Putamen (tissue), 1 donor: ENCODE data around the gene GID8.
"Not testable (repeated sequence)": the region's sequence is repeated elsewhere in the genome, so short reads cannot be mapped to it uniquely, and the experiment has no call there.

Source experiments
- DNase-seq: peaks from one replicate; pipeline ENCODE4 v3.0.0-alpha.2; 2016; ENCODE audit warnings: low spot score

Gene GID8

DNA sequence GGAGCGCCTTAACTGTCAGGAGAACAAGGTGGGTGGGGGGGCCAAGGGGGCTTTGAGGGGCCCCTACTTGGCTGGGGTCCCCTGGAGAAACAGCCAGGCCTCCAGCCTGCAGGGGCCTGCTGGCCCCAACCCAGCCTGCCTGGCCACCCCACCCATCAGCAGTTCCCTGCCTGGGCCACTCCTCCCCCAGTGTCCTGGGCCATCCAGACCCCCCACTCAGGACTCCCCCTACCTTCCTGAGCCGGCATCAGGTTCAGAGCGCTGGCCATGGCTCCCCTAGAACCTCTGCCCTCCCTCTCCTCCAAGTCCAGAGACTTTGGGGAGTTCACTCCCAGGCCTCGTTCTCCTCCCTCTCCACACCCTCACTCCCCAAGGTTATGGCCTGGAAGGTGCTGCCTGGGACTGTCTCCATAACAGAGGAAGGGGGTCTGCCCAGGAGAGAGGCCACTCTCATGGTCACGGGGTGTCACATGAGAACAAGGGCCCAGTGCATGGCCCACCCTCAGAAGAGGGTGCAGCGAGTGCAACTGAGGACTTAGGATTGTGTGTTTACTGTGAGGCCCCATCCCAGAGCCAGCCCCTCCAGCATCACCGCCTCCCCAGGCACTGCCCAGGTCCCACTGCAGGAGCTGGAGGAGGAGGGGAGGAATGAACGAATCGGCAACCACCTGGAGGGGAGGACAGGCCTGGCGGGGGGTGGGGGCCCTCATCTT lies 20.6 kb downstream of the GID8 start:
- no peak for DNase-seq

DNA sequence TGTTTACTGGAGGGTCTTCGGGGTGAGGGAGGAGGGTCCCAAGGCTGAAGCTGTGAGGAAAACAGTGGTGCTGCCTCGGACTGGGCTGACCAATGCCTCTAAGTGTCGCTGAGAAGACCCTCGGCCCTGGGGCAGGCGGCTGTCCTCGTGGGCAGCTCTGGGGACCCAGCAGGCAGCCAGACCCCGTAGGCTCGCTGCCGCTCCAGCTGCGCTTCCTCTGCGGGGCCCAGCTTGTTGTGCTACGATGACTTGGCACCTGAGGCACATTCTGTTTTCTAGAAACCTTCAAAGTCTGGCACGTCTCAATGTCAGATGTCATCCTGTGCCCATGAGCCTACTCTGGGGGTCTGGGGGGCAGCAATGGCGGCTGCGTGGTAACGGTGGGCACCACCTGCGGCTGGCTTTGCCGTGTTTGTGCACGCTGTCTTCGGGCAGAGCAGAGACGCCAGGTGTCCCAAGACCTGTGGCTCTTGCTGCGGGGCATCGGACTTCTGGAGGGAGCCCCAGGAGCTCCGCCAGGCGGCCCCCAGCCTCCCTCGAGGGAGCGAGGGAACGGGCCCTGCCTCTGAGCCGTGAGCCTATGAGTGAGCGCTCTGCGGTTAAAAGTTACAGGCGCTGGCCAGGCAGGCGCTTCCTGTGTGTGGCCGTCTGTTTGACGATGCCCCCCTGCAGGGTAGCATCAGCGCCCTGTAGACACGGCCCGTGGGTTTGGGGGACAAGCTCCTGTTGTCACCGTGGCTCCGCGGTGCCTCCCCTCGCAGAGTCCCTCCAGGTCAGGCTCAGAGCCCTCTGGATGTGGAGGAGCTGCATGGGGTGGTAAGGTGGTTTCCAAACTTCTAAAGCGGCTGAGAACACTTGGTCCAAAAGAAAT lies 21.4 kb downstream of the GID8 start:
- no peak for DNase-seq

DNA sequence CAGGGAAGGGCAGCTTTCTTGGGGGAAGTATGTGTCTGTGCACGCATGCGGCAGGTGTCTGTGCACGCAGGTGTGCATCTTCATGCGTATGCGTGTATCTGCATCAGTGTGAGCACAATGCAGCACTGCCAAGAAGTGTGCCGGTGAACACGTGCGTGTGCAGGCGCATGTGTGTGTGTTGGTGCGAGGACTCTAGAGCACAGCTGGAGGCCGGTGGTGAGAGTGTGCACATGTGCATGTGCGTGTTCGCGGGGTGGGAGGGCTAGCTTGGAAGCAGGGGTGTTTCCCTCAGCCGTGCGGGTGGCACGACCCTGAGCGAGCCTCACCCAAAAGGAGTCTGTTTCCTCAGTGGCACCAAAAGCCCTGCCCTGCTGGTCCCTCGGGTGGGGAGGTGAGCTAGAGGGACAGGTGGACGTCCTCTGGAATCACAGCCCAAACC lies 22.1 kb downstream of the GID8 start:
- no peak for DNase-seq

DNA sequence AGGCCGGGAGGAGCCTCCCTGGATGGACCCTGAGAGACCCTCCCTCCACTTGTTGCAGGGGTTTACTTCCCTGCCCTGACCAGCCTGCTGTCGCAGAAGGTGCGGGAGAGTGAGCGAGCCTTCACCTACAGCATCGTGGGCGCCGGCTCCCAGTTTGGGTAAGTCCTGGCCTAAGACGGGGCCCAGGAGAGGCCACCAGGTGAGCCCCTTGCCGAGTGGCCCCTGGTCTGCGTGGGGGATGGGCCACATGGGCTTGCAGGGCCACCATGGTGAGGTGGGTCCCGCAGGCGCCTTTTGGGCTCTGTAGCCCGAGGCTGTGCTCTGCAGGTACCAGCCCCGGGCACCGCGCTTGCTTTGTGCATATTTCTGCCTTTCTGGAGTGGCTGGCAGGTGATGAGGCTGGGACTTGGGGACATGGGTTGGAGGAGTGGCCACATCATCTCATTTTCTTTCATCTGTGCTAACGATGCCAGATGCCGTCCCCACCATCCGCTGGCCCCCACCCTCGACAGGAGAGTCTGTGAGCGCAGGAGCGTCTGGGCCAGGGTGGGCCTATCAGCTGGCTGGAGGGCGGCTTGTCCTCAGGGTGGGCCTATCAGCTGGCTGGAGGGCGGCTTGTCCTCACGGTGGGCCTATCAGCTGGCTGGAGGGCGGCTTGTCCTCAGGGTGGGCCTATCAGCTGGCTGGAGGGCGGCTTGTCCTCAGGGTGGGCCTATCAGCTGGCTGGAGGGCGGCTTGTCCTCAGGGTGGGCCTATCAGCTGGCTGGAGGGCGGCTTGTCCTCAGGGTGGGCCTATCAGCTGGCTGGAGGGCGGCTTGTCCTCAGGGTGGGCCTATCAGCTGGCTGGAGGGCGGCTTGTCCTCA lies 22.7 kb downstream of the GID8 start:
- not testable (repeated sequence) for DNase-seq

GRCh38 chr20:62961310-62961783 lies 23.4 kb downstream of the GID8 start:
- DNase-seq: no peak

DNA sequence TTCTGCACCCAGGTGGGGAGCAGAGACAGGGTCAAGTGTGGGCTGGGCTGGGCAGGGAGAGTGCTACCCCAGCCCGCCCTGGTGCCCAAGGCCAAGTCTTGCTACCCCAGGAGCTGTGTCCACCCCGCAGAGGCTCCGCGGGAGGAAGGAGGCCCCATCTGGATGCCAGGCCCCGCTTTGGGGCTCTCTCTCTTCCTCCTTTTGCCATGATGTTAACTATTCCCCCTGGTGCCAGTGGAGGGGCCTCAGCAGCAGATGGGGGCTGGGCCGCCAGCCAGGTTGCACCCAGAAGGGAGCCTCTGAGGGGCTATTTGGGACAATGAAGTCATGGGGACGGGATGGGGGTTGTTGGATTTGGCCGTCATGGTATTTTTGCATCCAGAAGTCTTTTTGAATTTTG lies 23.9 kb downstream of the GID8 start:
- no peak for DNase-seq

- DNase-seq: no peak
Measured at GRCh38 chr20:62962221-62962879, 24.4 kb downstream of the GID8 start.

DNA sequence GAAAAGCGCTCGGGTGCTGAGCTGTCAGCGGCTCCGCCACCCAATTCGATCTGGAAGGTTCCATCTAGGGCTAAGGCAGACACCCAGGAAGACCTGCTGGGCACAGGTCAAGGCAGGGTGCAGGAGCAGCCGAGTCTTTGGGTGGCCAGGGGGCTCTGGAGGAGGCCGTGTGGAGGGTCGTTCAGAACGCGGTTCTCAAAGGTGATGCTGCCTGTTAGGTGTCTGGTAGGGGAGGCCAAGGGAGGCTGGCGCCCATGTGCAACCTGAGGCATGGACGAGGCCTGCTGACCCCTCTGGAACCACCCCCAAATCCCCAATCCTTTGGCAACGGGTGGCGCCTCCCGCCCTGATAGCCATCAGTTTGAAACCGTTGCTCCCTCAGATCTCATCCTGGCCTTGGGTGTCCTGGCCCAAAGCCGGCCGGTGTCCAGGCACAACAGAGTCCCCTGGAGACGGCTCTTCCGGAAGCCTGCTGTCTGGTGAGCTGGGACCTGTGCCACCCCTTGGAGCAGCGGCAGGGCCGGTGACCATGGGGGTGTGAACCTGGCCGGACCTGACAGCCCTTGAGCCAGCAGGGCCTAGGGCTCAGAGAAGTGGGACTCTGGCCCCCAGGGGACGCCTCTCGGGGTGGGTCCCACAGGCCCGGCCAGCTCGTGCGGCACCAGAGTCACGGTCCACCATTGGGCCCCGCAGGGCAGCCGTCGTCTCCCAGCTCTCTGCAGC lies 25.1 kb downstream of the GID8 start:
- no peak for DNase-seq

GRCh38 chr20:62963614-62964397 lies 25.9 kb downstream of the GID8 start:
- no peak for DNase-seq

DNA sequence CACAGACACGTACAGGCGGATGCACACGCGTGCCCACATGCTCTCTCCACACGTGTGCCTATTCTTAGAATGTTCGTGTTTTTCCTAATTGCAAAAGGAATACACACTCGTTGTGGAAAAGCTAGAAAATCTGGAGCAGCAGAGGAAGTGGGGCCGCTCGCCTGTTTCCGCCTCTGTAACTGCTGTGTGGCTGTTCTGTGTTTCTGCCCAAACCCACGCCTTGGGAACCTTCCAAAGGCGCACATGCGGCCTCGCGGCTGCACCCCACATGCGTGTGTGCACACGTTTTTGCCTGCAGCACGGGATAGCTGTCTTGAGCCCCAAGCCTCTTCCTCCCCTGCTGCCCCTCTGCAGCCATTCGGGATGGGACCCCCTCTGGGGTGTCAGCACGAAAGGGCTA lies 26.8 kb downstream of the GID8 start:
- no peak for DNase-seq

DNA sequence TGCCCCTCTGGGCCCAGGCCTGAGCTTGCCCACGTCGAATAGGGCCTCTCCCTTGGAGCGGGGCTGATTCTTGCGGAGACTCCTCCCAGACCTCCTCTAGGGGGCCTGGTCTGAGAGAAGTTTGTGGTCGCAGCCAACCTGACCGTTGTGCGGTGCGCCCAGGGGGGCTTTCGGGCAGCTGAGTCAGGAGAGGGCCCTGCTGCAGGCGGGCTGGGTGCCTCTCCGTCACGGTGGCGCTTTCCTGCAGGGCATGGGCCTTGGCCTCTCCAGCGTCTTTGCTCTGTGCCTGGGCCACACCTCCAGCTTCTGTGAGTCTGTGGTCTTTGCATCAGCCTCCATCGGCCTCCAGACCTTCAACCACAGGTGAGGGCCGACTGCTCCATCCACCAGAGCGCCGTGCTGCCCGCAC lies 27.4 kb downstream of the GID8 start:
- DNase-seq: no peak

DNA sequence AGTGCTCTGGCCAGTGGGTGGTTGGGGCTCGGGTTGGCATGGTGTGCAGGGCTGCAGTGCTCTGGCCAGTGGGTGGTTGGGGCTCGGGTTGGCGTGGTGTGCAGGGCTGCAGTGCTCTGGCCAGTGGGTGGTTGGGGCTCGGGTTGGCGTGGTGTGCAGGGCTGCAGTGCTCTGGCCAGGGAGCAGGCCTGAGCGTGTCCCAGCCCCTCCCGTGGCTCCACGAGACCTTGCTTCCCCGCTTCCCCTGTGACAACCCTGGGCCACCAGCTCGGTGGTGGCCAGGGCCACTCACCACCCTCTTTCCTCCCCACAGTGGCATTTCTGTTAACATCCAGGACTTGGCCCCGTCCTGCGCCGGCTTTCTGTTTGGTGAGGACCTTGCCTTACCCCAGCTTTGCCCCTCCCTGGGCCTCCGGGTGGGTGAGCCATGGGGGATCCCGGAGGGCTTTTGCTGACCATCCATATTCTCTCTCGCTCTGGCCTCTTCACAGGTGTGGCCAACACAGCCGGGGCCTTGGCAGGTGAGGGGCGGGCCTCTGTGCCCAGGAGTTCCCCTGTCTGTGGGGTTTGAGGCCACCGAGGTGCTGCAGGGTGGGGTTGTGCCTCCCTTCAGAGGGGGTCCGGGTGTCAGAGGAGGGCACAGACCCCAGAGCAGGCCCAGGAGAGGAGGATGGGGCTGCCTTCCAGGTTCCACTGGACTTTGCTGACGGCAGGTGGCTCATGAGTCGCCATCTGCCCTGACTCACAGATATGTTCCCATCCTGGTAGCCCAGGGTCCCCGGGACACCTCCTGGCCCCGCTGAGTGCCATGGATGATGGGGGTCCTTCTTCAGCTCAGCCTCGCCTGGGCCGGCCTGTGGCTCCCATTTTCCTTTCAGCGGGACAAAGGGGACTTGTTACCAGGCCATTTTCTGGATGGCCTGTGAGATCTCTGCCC lies 28.5 kb downstream of the GID8 start:
- no peak for DNase-seq

- no peak for DNase-seq
Measured at GRCh38 chr20:62967149-62967501, 29.2 kb downstream of the GID8 start.

- no peak for DNase-seq
Measured at GRCh38 chr20:62967628-62968351, 29.8 kb downstream of the GID8 start.

- DNase-seq: no peak
Measured at GRCh38 chr20:62968378-62969178, 30.6 kb downstream of the GID8 start.

DNA sequence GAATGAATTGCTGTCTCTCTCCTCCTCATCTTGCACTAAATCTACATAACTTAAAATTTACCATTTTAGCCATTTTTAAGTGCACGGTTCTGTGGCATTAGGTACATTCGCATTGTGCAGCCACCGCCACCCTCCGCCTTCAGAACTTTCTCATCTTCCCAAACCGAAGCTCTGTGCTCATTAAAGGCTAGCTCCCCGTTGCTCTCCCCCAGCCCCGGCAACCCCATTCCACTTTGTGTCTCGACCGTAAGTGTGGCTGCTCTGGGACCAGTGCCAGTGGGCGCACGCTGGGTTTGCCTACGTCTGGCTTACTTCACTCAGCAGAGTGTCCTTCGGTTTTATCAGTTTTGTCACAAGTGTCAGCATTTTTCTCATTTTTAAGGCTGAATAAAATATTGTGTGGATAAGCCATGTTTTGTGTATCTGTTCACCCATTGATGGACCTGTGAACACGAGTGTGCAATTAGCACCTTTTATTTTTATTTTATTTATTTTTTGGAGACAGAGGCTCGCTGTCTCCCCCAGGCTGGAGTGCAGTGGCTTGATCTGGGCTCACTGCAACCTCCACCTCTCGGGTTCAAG lies 31.3 kb downstream of the GID8 start:
- DNase-seq: no peak

GRCh38 chr20:62969939-62970306 lies 32.0 kb downstream of the GID8 start:
- no peak for DNase-seq
